MM.1S (cell line): ENCODE measurements around the gene RXRA.

ENCODE experiments used
- DNase-seq: peaks from one replicate; pipeline ENCODE4 v3.0.0-alpha.2; 2015
- H2AFZ ChIP-seq: fragments of 300-600 bp; sonication (generic); 2 replicates; pipeline ENCODE4 v1.6.0; 2016; ENCODE audit warnings: antibody characterized with exemption, low read length
- H3F3A ChIP-seq: fragments of 300-600 bp; sonication (generic); 2 replicates; pipeline ENCODE4 v1.6.1; 2016; ENCODE audit warnings: mild to moderate bottlenecking, antibody characterized with exemption, low read length, moderate library complexity, mixed read lengths; ENCODE audit not compliant: insufficient read depth
- H3K27ac ChIP-seq: fragments of 300-600 bp; sonication (generic); 2 replicates; pipeline ENCODE4 v1.5.1; 2016; ENCODE audit warnings: mild to moderate bottlenecking, low read length
- H3K27me3 ChIP-seq: fragments of 300-600 bp; sonication (generic); replicated peaks from 2 replicates; pipeline ENCODE4 v1.6.0; 2016; ENCODE audit warnings: low read length; ENCODE audit not compliant: insufficient read depth
- H3K36me3 ChIP-seq: fragments of 300-600 bp; sonication (generic); replicated peaks from 2 replicates; pipeline ENCODE4 v1.6.1; 2016; ENCODE audit warnings: mild to moderate bottlenecking, low read length, mixed read lengths; ENCODE audit not compliant: insufficient read depth
- H3K4me1 ChIP-seq: fragments of 300-600 bp; sonication (generic); 2 replicates; pipeline ENCODE4 v1.6.1; 2016; ENCODE audit warnings: low read length, mixed read lengths
- H3K4me2 ChIP-seq: fragments of 300-600 bp; sonication (generic); 2 replicates; pipeline ENCODE4 v1.6.0; 2016; ENCODE audit warnings: low read depth, low read length
- H3K4me3 ChIP-seq: fragments of 300-600 bp; sonication (generic); 2 replicates; pipeline ENCODE4 v1.5.1; 2016; ENCODE audit warnings: low read length, mixed read lengths
- H3K79me2 ChIP-seq: fragments of 300-600 bp; sonication (generic); 2 replicates; pipeline ENCODE4 v1.6.1; 2016; ENCODE audit warnings: mixed run types, low read length, mixed read lengths
- H3K9ac ChIP-seq: fragments of 300-600 bp; sonication (generic); 2 replicates; pipeline ENCODE4 v1.6.1; 2016; ENCODE audit warnings: low read length, mixed read lengths
- H3K9me2 ChIP-seq: fragments of 300-600 bp; sonication (generic); replicated peaks from 2 replicates; pipeline ENCODE4 v1.6.1; 2016; ENCODE audit warnings: mild to moderate bottlenecking, low read length, mixed read lengths; ENCODE audit not compliant: insufficient read depth
- H3K9me3 ChIP-seq: fragments of 300-600 bp; sonication (generic); replicated peaks from 2 replicates; pipeline ENCODE4 v1.6.1; 2016; ENCODE audit warnings: mild to moderate bottlenecking, low read length, mixed read lengths; ENCODE audit not compliant: insufficient read depth
- H4K20me1 ChIP-seq: fragments of 300-600 bp; sonication (generic); 2 replicates; pipeline ENCODE4 v1.6.1; 2016; ENCODE audit warnings: mild to moderate bottlenecking, low read length, moderate library complexity, mixed read lengths; ENCODE audit not compliant: insufficient read depth
- CTCF ChIP-seq: fragments of 300-600 bp; sonication (generic); IDR thresholded peaks from 2 replicates; pipeline ENCODE4 v1.5.1; 2016; ENCODE audit warnings: antibody characterized with exemption, low read length, mixed read lengths
- EZH2 ChIP-seq: fragments of 300-600 bp; sonication (generic); optimal IDR thresholded peaks from 2 replicates; pipeline ENCODE3; 2017; ENCODE audit warnings: low read depth, mild to moderate bottlenecking, antibody characterized with exemption, low read length, mixed read lengths
- EZH2phosphoT487 ChIP-seq: fragments of 300-600 bp; sonication (generic); IDR thresholded peaks from 2 replicates; pipeline ENCODE4 v1.6.1; 2018; ENCODE audit warnings: antibody characterized with exemption, low read length

Gene RXRA

DNA sequence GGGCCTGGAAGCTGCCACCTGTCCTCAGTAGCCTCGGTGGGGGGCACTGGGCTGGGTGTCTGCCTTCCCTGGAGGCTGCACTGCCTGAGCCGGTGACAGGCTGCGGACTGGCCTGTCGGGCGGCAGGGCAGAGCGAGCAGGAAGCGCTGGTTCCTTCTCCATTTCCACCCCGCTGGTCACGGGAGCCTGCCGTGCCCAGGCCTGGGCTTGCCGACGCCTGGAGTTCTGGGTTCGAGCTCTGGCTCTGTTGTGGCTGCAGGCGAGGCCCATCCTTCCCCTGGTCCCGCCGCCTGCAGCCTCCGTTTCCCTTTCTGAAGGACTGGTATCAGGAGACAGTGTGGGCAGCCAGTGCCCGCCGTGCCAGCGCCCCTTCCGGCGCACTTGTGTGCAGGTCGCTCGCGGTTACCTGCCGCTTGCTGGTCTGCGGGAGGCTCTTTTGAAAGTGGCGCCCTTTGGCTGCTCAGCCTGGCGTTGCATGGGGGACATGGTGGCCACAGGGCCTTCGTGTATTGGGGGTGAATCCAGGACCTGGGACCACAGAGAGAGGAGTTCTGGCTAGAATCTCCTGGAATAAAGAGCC is 34.0 kb downstream of the RXRA start:
- Histone ChIP-seq H3K9me3 (no peaks in the 10 kb centered on the region), H3F3A (no peaks in the 10 kb centered on the region), H3K9ac (no peak overlapping the region), H3K9me2 (no peaks in the 10 kb centered on the region), H2AFZ (no peak overlapping the region), H3K79me2 (no peaks in the 10 kb centered on the region), H4K20me1 (no peaks in the 10 kb centered on the region), H3K27me3 (no peaks in the 10 kb centered on the region), H3K4me3 (no peak overlapping the region), H3K4me2 (no peak overlapping the region), H3K36me3 (no peaks in the 10 kb centered on the region), H3K4me1 (no peaks in the 10 kb centered on the region), H3K27ac (no peak overlapping the region)
- no peak for DNase-seq
- TF ChIP-seq EZH2phosphoT487 (no peak), EZH2 (no peak), CTCF (no peak)

DNA sequence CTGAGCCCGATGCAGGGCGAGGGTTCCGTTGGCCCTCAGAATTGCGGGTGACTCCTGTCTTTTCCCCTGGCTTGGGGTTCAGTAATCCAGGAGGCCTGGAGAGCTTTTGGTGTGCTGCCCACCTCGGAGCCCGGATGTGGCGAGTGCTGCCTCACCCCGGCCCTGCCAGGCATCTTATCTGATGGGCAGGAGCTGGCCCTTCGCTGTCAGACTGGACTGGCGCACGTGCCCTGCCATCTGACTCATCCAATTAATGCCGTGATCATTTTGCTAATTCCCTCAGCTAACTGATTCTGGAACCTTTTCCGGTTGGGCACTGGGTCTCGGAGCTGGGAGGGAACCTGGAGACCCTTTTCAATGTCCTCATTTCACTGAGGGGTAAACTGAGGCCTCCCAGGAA is 34.6 kb downstream of the RXRA start:
- TF ChIP-seq CTCF: no peak
- no peak for TF ChIP-seq EZH2phosphoT487
- TF ChIP-seq EZH2: no peak
- no peaks in the 10 kb centered on the region for H4K20me1 ChIP-seq
- no peak overlapping the region for H3K9ac ChIP-seq
- no peak overlapping the region for H3K27ac ChIP-seq
- DNase-seq: no peak
- no peak overlapping the region for H2AFZ ChIP-seq
- no peaks in the 10 kb centered on the region for H3K27me3 ChIP-seq
- H3K4me1 ChIP-seq: no peaks in the 10 kb centered on the region
- no peak overlapping the region for H3K4me3 ChIP-seq
- H3K36me3 ChIP-seq: no peaks in the 10 kb centered on the region
- H3K9me2 ChIP-seq: no peaks in the 10 kb centered on the region
- H3K79me2 ChIP-seq: no peaks in the 10 kb centered on the region
- no peak overlapping the region for H3K4me2 ChIP-seq
- H3F3A ChIP-seq: no peaks in the 10 kb centered on the region
- H3K9me3 ChIP-seq: no peaks in the 10 kb centered on the region

DNA sequence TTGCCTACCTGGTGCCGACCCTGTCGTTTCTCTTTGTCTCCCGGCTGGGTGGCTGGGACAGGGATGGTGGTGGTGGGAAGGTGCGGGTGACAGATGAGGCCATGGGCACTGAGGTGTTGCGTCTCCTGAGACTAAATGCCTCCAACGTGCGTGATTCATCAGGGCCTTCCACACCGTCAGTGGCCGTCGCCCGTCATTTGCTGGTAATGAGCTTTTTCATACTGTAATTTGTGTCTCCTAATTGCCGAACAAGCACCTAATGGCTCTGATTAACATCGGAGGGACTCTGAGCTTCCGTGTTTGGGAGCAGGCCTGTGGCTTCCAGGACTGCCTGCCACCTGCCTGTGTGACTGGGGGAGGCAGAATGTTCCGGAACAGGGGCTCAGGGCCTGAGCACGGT is 35.2 kb downstream of the RXRA start:
- Histone ChIP-seq H3K9me3 (no peaks in the 10 kb centered on the region), H3K9me2 (no peaks in the 10 kb centered on the region), H3K4me3 (no peak overlapping the region), H2AFZ (no peak overlapping the region), H4K20me1 (no peaks in the 10 kb centered on the region), H3K4me1 (no peaks in the 10 kb centered on the region), H3K79me2 (no peaks in the 10 kb centered on the region), H3K9ac (no peak overlapping the region), H3K4me2 (no peak overlapping the region), H3K36me3 (no peaks in the 10 kb centered on the region), H3K27me3 (no peaks in the 10 kb centered on the region), H3K27ac (no peak overlapping the region), H3F3A (no peaks in the 10 kb centered on the region)
- DNase-seq: no peak
- TF ChIP-seq EZH2phosphoT487: no peak
- no peak for TF ChIP-seq EZH2
- TF ChIP-seq CTCF: no peak
